ENCODE results near the gene P4HA1. TPM values are rescaled to one million over a fixed set of nuclear protein-coding genes. Genes with fewer than 3 reads are reported as not detected.

Gene P4HA1
- total RNA-seq, 1 experiment from 2014 or later = 34.4 TPM

- TF ChIP-seq PRDM15 (CRISPR knock-in tag; IDR thresholded peaks at IDR 0.05) (no peak), ZNF317 (CRISPR knock-in tag; IDR thresholded peaks at IDR 0.05; ENCODE audit: borderline replicate concordance, low read depth) (no peak), ELF4 (CRISPR knock-in tag; IDR thresholded peaks at IDR 0.05; ENCODE audit: low read depth) (no peak), ZBTB43 (CRISPR knock-in tag; IDR thresholded peaks at IDR 0.05) (no peak), SOX15 (CRISPR knock-in tag; IDR thresholded peaks at IDR 0.05) (no peak), CREB1 (CRISPR knock-in tag; IDR thresholded peaks at IDR 0.05) (no peak)
Observed at GRCh38 chr10:73053275-73053674, 43.4 kb downstream of the P4HA1 start (continued).

GRCh38 chr10:73044378-73045285, 52.0 kb downstream of the P4HA1 start:
- H3K9me3 Mint-ChIP-seq = no peaks in the 10 kb centered on the region
- DNase-seq (ENCODE audit: low spot score) = no peak
- peak; percentile 61 for ATAC-seq
- TF ChIP-seq ZNF671 (CRISPR knock-in tag; IDR thresholded peaks at IDR 0.05) = no peak
- no peak for TF ChIP-seq NFYB (CRISPR knock-in tag; conservative IDR thresholded peaks at IDR 0.05; ENCODE audit: low read depth)
- TF ChIP-seq CTCF (IDR thresholded peaks at IDR 0.05) = no peak
- no peak for TF ChIP-seq ZNF263 (CRISPR knock-in tag; IDR thresholded peaks at IDR 0.05; ENCODE audit: low read depth)
- no peak for TF ChIP-seq ATF2 (CRISPR knock-in tag; IDR thresholded peaks at IDR 0.05; ENCODE audit: borderline replicate concordance, low read depth)
- no peak for TF ChIP-seq ZNF219 (CRISPR knock-in tag; IDR thresholded peaks at IDR 0.05; ENCODE audit: borderline replicate concordance)
- TF ChIP-seq RELA (CRISPR knock-in tag; IDR thresholded peaks at IDR 0.05; ENCODE audit: borderline replicate concordance) = no peak
- CTCF ChIA-PET = interaction anchor here (0.6 to 1.3 kb wide), 3 partner anchors 17 to 680 kb away, joined by 3 to 5 read pairs (median 3); no protein-coding TSS in a partner anchor
- peak overlapping the region; percentile 97 for H3K27ac Mint-ChIP-seq
- POLR2A ChIA-PET = no interaction called here
- H3K4me3 Mint-ChIP-seq = peak overlapping the region; percentile 43
- peaks cover 34% of the 10 kb centered on the region for H3K4me1 Mint-ChIP-seq
- H3K27me3 Mint-ChIP-seq (ENCODE audit: low read depth) = no peaks in the 10 kb centered on the region
- H3K36me3 Mint-ChIP-seq = peaks cover 10% of the 10 kb centered on the region

Measured in WTC11 (cell line).